SU-DHL-6 (cell line): Measurements from ENCODE around the gene FSTL1.

Experiments
- H2AFZ ChIP-seq: fragments of 200-600 bp; sonication (generic); 2 replicates; pipeline ENCODE4 v1.6.1; 2014; ENCODE audit warnings: low read depth, mild to moderate bottlenecking, moderate library complexity, mixed read lengths, antibody characterized with exemption, low read length; ENCODE audit not compliant: severe bottlenecking
- H3F3A ChIP-seq: fragments of 200-600 bp; shearing (Covaris generic); 2 replicates; pipeline ENCODE4 v1.6.0; 2016; ENCODE audit warnings: antibody characterized with exemption, mild to moderate bottlenecking; ENCODE audit not compliant: insufficient read depth
- H3K27ac ChIP-seq: fragments of 200-600 bp; sonication (generic); 2 replicates; pipeline ENCODE4 v1.5.1; 2016; ENCODE audit warnings: low read depth, mild to moderate bottlenecking, low read length, moderate library complexity, mixed read lengths
- H3K27me3 ChIP-seq: fragments of 200-600 bp; sonication (generic), shearing (Covaris generic); 2 replicates; pipeline ENCODE4 v1.6.0; 2014; ENCODE audit warnings: mild to moderate bottlenecking, low read length
- H3K36me3 ChIP-seq: fragments of 200-600 bp; sonication (generic); 2 replicates; pipeline ENCODE4 v1.6.1; 2014; ENCODE audit warnings: mild to moderate bottlenecking, low read length, mixed read lengths
- H3K4me2 ChIP-seq: fragments of 300-600, 200-600 bp; shearing (Covaris generic), sonication (generic); 2 replicates; pipeline ENCODE4 v1.6.0; 2014; ENCODE audit warnings: low read length, low read depth, mild to moderate bottlenecking; ENCODE audit not compliant: poor library complexity, severe bottlenecking
- H3K4me3 ChIP-seq: fragments of 200-600 bp; sonication (generic); 2 replicates; pipeline ENCODE4 v1.5.1; 2014; ENCODE audit warnings: antibody characterized with exemption, low read length, mild to moderate bottlenecking, mixed read lengths; ENCODE audit not compliant: insufficient read depth, poor library complexity, severe bottlenecking
- H3K79me2 ChIP-seq: fragments of 200-600 bp; sonication (generic); 2 replicates; pipeline ENCODE4 v1.6.1; 2014; ENCODE audit warnings: mild to moderate bottlenecking, low read length, moderate library complexity; ENCODE audit not compliant: insufficient read depth
- H3K9ac ChIP-seq: fragments of 200-600 bp; sonication (generic); 2 replicates; pipeline ENCODE4 v1.7.0; 2014; ENCODE audit warnings: mild to moderate bottlenecking, low read length
- H3K9me2 ChIP-seq: fragments of 200-600 bp; sonication (generic); replicated peaks from 2 replicates; pipeline ENCODE4 v1.6.1; 2014; ENCODE audit warnings: low read length; ENCODE audit not compliant: insufficient read depth
- H3K9me3 ChIP-seq: fragments of 200-600 bp; sonication (generic); 2 replicates; pipeline ENCODE4 v1.6.1; 2014; ENCODE audit warnings: low read length, mixed read lengths; ENCODE audit not compliant: insufficient read depth
- H4K20me1 ChIP-seq: fragments of 200-600 bp; sonication (generic); 2 replicates; pipeline ENCODE4 v1.6.1; 2014; ENCODE audit warnings: low read depth, mild to moderate bottlenecking, antibody characterized with exemption, low read length, moderate library complexity, mixed read lengths
- EZH2phosphoT487 ChIP-seq: fragments of 200-600 bp; sonication (generic), shearing (Covaris generic); conservative IDR thresholded peaks from 2 replicates; pipeline ENCODE4 v1.6.1; 2018; ENCODE audit warnings: mild to moderate bottlenecking, antibody characterized with exemption, low read length, moderate library complexity, mixed read lengths
- TF ChIP-seq, protein P1 (sequence below): fragments of 200-600 bp; sonication (generic); IDR thresholded peaks from one replicate; pipeline ENCODE4 v1.5.1; 2017; ENCODE audit warnings: antibody characterized with exemption, mild to moderate bottlenecking, low read length, moderate library complexity; ENCODE audit not compliant: insufficient read depth, poor library complexity, severe bottlenecking

FSTL1 gene

DNA sequence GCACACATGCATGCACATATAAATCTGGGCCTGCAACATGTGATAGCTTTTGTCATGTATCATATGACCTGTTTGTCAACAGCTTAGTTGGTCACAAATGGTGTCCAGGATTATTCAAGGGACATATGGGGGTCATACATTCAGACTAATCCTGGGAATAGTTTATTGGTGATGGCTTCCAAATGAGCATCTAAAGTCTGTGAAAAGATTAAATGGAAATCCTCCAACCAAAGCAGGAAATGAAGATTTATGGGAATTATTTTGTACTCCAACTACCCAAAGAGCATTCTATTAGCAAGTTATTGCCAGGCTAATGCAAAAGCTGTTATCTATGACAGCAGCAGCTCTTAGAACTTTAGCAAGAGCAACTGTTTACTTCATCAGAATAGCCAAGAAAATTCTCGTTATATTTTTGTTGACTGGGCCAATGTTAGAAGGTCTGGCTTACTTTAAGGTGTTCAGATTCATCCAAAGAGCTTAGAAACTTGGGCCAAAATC lies 7.1 kb downstream of the FSTL1 start:
- Histone ChIP-seq H3K9ac (no peak overlapping the region), H3K4me2 (no peak overlapping the region), H3K9me2 (no peaks in the 10 kb centered on the region), H3K27me3 (no peaks in the 10 kb centered on the region), H3K9me3 (no peaks in the 10 kb centered on the region), H3F3A (no peaks in the 10 kb centered on the region), H2AFZ (no peak overlapping the region), H3K79me2 (no peaks in the 10 kb centered on the region), H4K20me1 (no peaks in the 10 kb centered on the region), H3K27ac (no peak overlapping the region), H3K4me3 (no peak overlapping the region), H3K36me3 (no peaks in the 10 kb centered on the region)
- TF ChIP-seq EZH2phosphoT487: no peak
- TF ChIP-seq, protein P1, sequence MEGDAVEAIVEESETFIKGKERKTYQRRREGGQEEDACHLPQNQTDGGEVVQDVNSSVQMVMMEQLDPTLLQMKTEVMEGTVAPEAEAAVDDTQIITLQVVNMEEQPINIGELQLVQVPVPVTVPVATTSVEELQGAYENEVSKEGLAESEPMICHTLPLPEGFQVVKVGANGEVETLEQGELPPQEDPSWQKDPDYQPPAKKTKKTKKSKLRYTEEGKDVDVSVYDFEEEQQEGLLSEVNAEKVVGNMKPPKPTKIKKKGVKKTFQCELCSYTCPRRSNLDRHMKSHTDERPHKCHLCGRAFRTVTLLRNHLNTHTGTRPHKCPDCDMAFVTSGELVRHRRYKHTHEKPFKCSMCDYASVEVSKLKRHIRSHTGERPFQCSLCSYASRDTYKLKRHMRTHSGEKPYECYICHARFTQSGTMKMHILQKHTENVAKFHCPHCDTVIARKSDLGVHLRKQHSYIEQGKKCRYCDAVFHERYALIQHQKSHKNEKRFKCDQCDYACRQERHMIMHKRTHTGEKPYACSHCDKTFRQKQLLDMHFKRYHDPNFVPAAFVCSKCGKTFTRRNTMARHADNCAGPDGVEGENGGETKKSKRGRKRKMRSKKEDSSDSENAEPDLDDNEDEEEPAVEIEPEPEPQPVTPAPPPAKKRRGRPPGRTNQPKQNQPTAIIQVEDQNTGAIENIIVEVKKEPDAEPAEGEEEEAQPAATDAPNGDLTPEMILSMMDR: no peak

DNA sequence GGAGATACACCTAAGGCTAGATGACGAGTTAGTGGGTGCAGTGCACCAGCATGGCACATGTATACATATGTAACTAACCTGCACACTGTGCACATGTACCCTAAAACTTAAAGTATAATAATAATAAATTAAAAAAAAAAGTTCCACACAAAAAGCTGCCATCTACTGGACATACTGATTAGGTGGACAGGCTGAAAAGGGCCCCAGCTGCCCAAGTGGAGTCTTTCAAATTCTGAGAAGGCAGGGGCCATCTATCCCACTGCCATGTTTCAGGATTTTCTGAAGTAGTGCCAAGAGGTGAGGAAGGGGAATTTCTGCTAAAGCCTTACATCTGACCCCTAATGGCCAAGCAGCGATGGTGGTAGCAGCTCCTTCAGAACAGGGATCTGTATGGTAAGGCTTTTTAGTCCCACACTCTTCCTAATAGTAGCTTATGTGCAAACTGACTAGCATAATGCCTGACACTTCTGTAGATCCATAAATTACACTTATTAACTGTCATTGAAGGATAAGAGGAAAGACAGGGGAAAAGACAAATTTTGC lies 7.7 kb downstream of the FSTL1 start:
- no peak overlapping the region for H3K4me2 ChIP-seq
- H3K9ac ChIP-seq: no peak overlapping the region
- H3K79me2 ChIP-seq: no peaks in the 10 kb centered on the region
- no peaks in the 10 kb centered on the region for H3F3A ChIP-seq
- no peak overlapping the region for H2AFZ ChIP-seq
- H3K9me3 ChIP-seq: no peaks in the 10 kb centered on the region
- H3K9me2 ChIP-seq: no peaks in the 10 kb centered on the region
- no peaks in the 10 kb centered on the region for H3K27me3 ChIP-seq
- no peak overlapping the region for H3K27ac ChIP-seq
- no peak overlapping the region for H3K4me3 ChIP-seq
- no peaks in the 10 kb centered on the region for H3K36me3 ChIP-seq
- no peaks in the 10 kb centered on the region for H4K20me1 ChIP-seq
- no peak for TF ChIP-seq EZH2phosphoT487
- TF ChIP-seq, protein P1: no peak

DNA sequence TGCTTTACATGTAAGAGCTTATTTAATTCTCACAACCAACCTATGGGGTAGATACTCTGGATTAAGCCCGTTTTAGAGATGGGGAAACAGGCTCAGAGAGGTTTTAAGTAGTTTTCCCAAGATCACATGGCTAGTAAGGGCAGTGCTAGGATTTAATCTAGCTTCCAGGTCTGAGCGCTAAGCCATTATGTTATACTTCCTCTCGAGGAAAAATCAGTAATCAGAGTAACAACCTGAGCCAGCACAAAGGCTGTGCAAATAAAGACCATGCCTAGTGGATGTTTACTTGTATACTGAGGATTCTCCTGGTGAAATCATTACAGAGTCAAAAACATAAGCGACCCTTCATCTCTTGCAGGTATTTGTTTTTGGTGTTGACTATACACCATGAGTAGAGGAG lies 9.0 kb downstream of the FSTL1 start:
- no peaks in the 10 kb centered on the region for H3K9me2 ChIP-seq
- no peaks in the 10 kb centered on the region for H3K79me2 ChIP-seq
- TF ChIP-seq, protein P1: no peak
- TF ChIP-seq EZH2phosphoT487: no peak
- no peak overlapping the region for H2AFZ ChIP-seq
- H3K36me3 ChIP-seq: no peaks in the 10 kb centered on the region
- no peak overlapping the region for H3K27ac ChIP-seq
- H3K27me3 ChIP-seq: no peaks in the 10 kb centered on the region
- H3K4me3 ChIP-seq: no peak overlapping the region
- H3K9ac ChIP-seq: no peak overlapping the region
- no peaks in the 10 kb centered on the region for H3K9me3 ChIP-seq
- no peaks in the 10 kb centered on the region for H4K20me1 ChIP-seq
- H3K4me2 ChIP-seq: no peak overlapping the region
- H3F3A ChIP-seq: no peaks in the 10 kb centered on the region
